Karpas-422 (cell line): ENCODE measurements around the gene FOXL1. TPM values are rescaled to one million over a fixed set of nuclear protein-coding genes. Genes with fewer than 3 reads are reported as not detected.

ENCODE experiments used
- DNase-seq: peaks from one replicate; pipeline ENCODE4 v3.0.0-alpha.2; 2015
- H2AFZ ChIP-seq: fragments of 200-600 bp; sonication (generic); 2 replicates; pipeline ENCODE4 v1.6.1; 2014; ENCODE audit warnings: antibody characterized with exemption, low read length, mixed read lengths
- H3K27ac ChIP-seq: fragments of 200-600 bp; sonication (generic); 2 replicates; pipeline ENCODE4 v1.5.1; 2014; ENCODE audit warnings: mild to moderate bottlenecking, low read length, moderate library complexity
- H3K27me3 ChIP-seq: fragments of 200-600 bp; sonication (generic); 2 replicates; pipeline ENCODE4 v1.6.1; 2014; ENCODE audit warnings: low read length, mixed read lengths
- H3K36me3 ChIP-seq: fragments of 200-600 bp; sonication (generic); 2 replicates; pipeline ENCODE4 v1.6.1; 2014; ENCODE audit warnings: low read length, mixed read lengths; ENCODE audit not compliant: insufficient read depth
- H3K4me1 ChIP-seq: fragments of 200-600 bp; sonication (generic); 2 replicates; pipeline ENCODE4 v1.6.1; 2014; ENCODE audit warnings: mild to moderate bottlenecking, low read length, mixed read lengths
- H3K4me2 ChIP-seq: fragments of 200-600 bp; sonication (generic); 2 replicates; pipeline ENCODE4 v1.6.1; 2014; ENCODE audit warnings: low read length, low read depth, mild to moderate bottlenecking; ENCODE audit not compliant: poor library complexity, severe bottlenecking
- H3K4me3 ChIP-seq: fragments of 200-600 bp; sonication (generic); 2 replicates; pipeline ENCODE4 v1.5.1; 2014; ENCODE audit warnings: mild to moderate bottlenecking, antibody characterized with exemption, low read length, mixed read lengths
- H3K79me2 ChIP-seq: fragments of 200-600 bp; sonication (generic); 2 replicates; pipeline ENCODE4 v1.6.1; 2014; ENCODE audit warnings: mild to moderate bottlenecking, low read length, mixed read lengths
- H3K9ac ChIP-seq: fragments of 200-600 bp; sonication (generic); 2 replicates; pipeline ENCODE4 v1.6.0; 2014; ENCODE audit warnings: low read length
- H3K9me2 ChIP-seq: fragments of 200-600 bp; sonication (generic), shearing (Covaris generic); replicated peaks from 2 replicates; pipeline ENCODE4 v1.6.0; 2014; ENCODE audit warnings: mild to moderate bottlenecking, low read length, moderate library complexity; ENCODE audit not compliant: insufficient read depth
- H3K9me3 ChIP-seq: fragments of 300-700, 200-600 bp; sonication (generic); 2 replicates; pipeline ENCODE4 v1.6.1; 2014; ENCODE audit warnings: low read length, mixed read lengths
- H4K20me1 ChIP-seq: fragments of 200-600 bp; sonication (generic); 2 replicates; pipeline ENCODE4 v1.6.1; 2014; ENCODE audit warnings: mild to moderate bottlenecking, antibody characterized with exemption, low read length, low read depth; ENCODE audit not compliant: insufficient read depth
- total RNA-seq: library from RNA; depleted of rRNA; stranded (reverse); fragments of >200 nt; shearing (Covaris generic); gene quantifications from 2 replicates; pipeline ENCODE4 v1.2.3, GENCODE V29; 2014; ENCODE audit warnings: low replicate concordance

The FOXL1 gene
- total RNA-seq, 1 experiment from 2014 or later = not detected

DNA sequence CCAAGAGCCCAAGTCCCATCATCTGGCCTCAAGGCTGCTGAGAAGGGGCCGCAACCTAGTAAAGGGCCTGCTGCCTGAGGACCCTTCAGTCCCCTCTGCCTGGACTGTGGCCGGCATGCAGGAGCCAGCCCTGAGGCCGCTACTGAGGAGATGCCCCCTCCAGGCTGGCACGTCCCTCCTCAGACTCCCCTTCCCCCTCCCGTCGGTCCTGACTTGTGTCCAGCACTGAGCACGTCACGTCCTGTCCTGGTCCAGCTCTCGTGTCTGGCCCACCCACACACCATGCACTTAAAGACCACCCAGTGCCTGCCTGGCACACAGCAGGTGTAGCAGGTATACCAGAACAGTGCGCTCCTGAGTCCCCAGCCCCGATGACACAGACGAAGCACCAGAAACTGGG lies 32.9 kb upstream of the FOXL1 start:
- Histone ChIP-seq H3K9ac (no peak overlapping the region), H3K36me3 (peaks cover 14% of the 10 kb centered on the region), H4K20me1 (0 out of 2 replicates have a peak, but pooled peaks cover 5% of the 10 kb centered on the region), H3K4me1 (no peaks in the 10 kb centered on the region), H3K9me2 (no peaks in the 10 kb centered on the region), H3K27me3 (no peaks in the 10 kb centered on the region), H3K4me2 (no peak overlapping the region), H3K27ac (no peak overlapping the region), H3K9me3 (no peaks in the 10 kb centered on the region), H2AFZ (no peak overlapping the region), H3K4me3 (no peak overlapping the region), H3K79me2 (no peaks in the 10 kb centered on the region)
- no peak for DNase-seq

DNA sequence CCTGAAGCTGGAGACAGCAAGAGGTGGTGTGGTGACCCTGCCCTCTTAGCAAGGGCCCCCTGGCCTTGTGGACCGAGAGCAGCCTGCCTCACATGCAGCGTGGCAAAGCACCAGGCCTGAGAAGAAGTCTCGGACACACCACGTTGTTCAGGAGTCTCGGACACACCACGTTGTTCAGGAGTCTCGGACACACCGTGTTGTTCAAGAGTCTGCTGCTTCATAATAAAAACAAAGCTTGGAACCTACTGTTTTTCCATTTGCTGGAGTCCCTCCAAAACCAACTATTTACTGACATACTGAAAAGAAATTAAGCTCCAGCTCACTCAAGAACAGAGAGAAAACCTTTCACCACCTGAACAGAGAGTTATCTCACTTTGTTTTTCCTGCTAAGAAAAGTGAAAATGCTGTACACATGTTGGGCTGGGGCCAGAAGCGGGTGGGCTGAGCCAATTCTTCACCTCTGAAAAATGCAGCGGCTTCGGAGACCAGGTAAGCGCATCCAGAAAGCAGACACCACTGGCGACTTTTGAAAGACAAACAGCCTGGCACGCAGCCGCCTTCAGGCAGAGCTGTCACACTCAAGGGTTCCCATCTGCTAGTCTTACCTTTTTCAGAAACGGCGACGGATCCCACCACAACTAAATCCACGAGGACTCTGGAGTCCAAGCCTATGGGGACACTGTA lies 32.3 kb upstream of the FOXL1 start:
- Histone ChIP-seq H2AFZ (no peak overlapping the region), H3K79me2 (no peaks in the 10 kb centered on the region), H3K27me3 (no peaks in the 10 kb centered on the region), H3K9me2 (no peaks in the 10 kb centered on the region), H3K4me3 (no peak overlapping the region), H3K4me1 (no peaks in the 10 kb centered on the region), H3K9me3 (no peaks in the 10 kb centered on the region), H3K36me3 (peaks cover 11% of the 10 kb centered on the region), H3K9ac (no peak overlapping the region), H3K4me2 (no peak overlapping the region), H4K20me1 (0 out of 2 replicates have a peak, but pooled peaks cover 5% of the 10 kb centered on the region), H3K27ac (no peak overlapping the region)
- no peak for DNase-seq

DNA sequence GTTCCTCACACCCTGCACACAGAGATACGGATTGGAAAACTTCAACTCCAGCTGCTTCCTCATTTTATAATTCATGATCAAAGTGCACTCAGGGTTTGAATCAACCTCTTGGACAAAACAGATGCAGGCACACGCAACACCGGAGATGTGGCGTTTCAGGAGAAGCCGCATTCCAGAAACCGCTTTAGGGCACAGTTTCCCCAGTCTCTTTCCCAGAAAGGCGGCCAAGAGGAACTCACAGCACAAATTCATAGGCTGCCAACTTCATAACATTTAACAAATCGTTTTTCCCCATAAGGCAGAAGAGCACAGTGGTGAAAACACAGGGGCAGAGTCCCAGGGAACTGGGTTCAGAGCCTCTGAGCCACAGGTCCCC lies 31.7 kb upstream of the FOXL1 start:
- Histone ChIP-seq H3K27me3 (no peaks in the 10 kb centered on the region), H3K9me2 (no peaks in the 10 kb centered on the region), H3K27ac (no peak overlapping the region), H3K4me1 (no peaks in the 10 kb centered on the region), H3K79me2 (no peaks in the 10 kb centered on the region), H3K36me3 (peaks cover 8% of the 10 kb centered on the region), H2AFZ (no peak overlapping the region), H3K4me3 (no peak overlapping the region), H3K9me3 (no peaks in the 10 kb centered on the region), H4K20me1 (0 out of 2 replicates have a peak, but pooled peaks cover 5% of the 10 kb centered on the region), H3K9ac (no peak overlapping the region), H3K4me2 (no peak overlapping the region)
- DNase-seq = no peak

DNA sequence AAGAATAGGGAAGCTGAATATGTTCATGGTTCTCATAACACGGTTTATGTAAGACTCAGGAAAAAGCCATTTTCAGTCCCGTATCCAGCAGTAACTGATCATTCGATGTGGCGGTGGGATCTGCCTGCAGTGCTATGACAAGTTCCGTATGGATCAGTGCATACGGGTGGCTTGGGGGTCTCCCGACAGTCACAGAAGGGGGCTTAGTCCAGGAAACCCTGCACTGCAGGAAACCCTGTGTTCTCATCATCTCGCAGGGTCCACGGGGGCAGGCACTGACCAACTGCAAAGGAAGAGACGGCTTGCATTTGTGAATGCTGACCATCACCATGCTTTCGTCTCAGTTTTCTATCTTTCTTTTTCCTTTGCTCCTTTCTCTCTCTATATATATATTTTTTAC lies 31.1 kb upstream of the FOXL1 start:
- Histone ChIP-seq H3K4me2 (no peak overlapping the region), H4K20me1 (0 out of 2 replicates have a peak, but pooled peaks cover 5% of the 10 kb centered on the region), H3K27ac (no peak overlapping the region), H3K9me3 (no peaks in the 10 kb centered on the region), H3K79me2 (no peaks in the 10 kb centered on the region), H3K36me3 (peaks cover 8% of the 10 kb centered on the region), H2AFZ (no peak overlapping the region), H3K4me3 (no peak overlapping the region), H3K27me3 (no peaks in the 10 kb centered on the region), H3K9ac (no peak overlapping the region), H3K9me2 (no peaks in the 10 kb centered on the region), H3K4me1 (no peaks in the 10 kb centered on the region)
- no peak for DNase-seq

DNA sequence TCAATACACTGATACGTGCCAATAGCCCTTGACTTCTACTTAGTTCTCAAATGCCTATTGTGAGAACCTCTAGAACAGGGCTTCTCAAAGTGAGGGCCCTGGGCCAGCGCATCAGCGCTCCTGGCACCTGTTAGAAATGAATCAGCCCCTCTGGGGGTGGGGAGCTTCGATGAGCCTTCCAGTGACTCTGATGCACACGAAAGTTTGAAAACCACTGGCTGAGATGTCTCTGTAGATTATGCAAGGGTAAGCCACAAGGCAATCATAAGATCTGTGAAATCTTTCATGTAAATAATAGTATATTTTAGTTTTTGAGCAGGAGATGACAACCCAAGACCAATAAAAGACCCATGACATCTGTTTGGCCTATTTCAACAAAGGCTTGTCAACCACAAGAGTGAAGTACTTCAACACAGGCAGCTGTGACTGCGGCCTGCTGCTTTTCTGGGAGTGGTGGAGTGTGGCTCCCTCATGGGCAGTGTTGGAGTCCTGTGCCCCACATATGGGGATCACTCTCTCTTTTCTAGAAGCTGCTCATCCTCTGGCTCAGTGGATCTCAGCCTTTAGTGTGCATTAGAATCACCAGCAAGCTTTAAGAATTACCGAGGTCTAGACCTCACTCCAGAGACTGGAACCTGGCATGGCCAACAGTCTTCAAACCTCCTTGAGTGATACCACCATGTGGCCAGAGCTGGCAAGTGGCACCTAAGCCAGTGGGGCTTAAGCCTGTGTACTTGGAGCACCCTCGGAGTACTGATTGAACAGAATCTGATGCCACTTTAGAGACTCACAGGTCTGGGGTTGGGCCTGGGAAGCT lies 29.1 kb upstream of the FOXL1 start:
- Histone ChIP-seq H3K36me3 (peaks cover 8% of the 10 kb centered on the region), H3K4me2 (no peak overlapping the region), H3K27me3 (no peaks in the 10 kb centered on the region), H3K79me2 (peaks cover 4% of the 10 kb centered on the region), H2AFZ (no peak overlapping the region), H3K9ac (no peak overlapping the region), H3K4me3 (no peak overlapping the region), H4K20me1 (no peaks in the 10 kb centered on the region), H3K27ac (no peak overlapping the region), H3K4me1 (peaks cover 3% of the 10 kb centered on the region), H3K9me3 (no peaks in the 10 kb centered on the region), H3K9me2 (no peaks in the 10 kb centered on the region)
- no peak for DNase-seq

DNA sequence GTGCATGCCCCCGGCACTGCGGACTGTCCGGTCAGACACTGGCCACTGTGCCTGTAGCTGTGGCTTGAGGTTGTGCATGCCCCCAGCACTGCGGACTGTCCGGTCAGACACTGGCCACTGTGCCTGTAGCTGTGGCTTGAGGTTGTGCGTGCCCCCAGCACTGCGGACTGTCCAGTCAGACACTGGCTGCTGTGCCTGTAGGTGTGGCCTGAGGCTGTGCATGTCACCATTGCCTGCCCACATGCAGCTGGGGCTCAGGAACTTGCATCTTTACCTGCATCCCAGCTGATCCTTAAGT lies 28.5 kb upstream of the FOXL1 start:
- Histone ChIP-seq H2AFZ (no peak overlapping the region), H3K4me2 (no peak overlapping the region), H3K4me1 (peaks cover 5% of the 10 kb centered on the region), H3K4me3 (no peak overlapping the region), H4K20me1 (no peaks in the 10 kb centered on the region), H3K27me3 (no peaks in the 10 kb centered on the region), H3K79me2 (peaks cover 10% of the 10 kb centered on the region), H3K9ac (no peak overlapping the region), H3K9me2 (no peaks in the 10 kb centered on the region), H3K9me3 (no peaks in the 10 kb centered on the region), H3K27ac (no peak overlapping the region), H3K36me3 (peaks cover 8% of the 10 kb centered on the region)
- no peak for DNase-seq

DNA sequence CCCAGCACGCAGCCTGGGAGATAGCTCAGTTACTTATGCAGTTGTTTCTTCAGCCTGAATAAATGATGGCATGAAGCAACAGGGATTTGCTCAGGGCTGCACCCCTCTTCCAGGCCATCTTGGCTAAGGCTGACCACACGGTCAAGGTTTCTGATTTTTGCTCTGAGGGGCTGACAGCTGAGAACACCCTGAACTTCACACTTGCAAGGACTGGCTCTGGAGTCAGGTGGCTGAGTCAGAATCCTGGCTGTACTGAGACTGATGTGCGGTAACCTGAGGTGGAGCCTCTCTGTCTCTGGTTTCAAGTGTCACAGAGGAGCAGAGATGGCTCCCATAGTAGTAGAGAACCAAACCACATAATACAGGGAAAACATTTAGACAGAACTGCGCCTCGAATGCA lies 28.1 kb upstream of the FOXL1 start:
- Histone ChIP-seq H3K9ac (no peak overlapping the region), H3K4me3 (no peak overlapping the region), H3K9me3 (no peaks in the 10 kb centered on the region), H3K4me2 (no peak overlapping the region), H4K20me1 (no peaks in the 10 kb centered on the region), H3K4me1 (peaks cover 6% of the 10 kb centered on the region), H3K9me2 (no peaks in the 10 kb centered on the region), H3K27me3 (no peaks in the 10 kb centered on the region), H3K36me3 (peaks cover 5% of the 10 kb centered on the region; the same call in 1 of the 2 replicates), H3K27ac (no peak overlapping the region), H2AFZ (no peak overlapping the region), H3K79me2 (peaks cover 11% of the 10 kb centered on the region)
- DNase-seq = no peak

DNA sequence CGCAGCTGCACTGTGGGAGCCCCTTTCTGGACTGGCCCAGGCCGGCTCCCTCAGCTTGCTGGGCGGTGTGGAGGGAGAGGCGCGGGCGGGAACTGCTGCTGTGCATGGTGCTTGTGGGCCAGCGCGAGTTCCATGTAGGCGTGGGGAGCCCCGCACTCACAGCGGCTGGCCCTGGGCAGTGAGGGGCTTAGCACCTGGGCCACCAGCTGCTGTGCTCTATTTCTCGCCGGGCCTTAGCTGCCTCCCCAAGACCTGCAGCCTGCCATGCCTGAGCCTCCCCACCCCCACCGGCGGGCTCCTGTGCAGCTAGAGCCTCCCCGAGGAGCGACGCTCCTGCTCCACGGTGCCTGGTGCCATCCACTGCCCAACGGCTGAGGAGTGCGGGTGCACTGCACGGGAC lies 25.0 kb upstream of the FOXL1 start:
- Histone ChIP-seq H3K79me2 (peaks cover 11% of the 10 kb centered on the region), H2AFZ (no peak overlapping the region), H4K20me1 (no peaks in the 10 kb centered on the region), H3K9me2 (no peaks in the 10 kb centered on the region), H3K4me1 (peaks cover 12% of the 10 kb centered on the region), H3K27me3 (no peaks in the 10 kb centered on the region), H3K9me3 (no peaks in the 10 kb centered on the region), H3K9ac (no peak overlapping the region), H3K4me2 (no peak overlapping the region), H3K27ac (no peak overlapping the region), H3K36me3 (no peaks in the 10 kb centered on the region), H3K4me3 (no peak overlapping the region)
- DNase-seq = no peak
